HepG2 (cell line): ENCODE results near the gene DLX6. TPM values are rescaled to one million over a fixed set of nuclear protein-coding genes. Genes with fewer than 3 reads are reported as not detected.

Experiments used
- ETV5 ChIP-seq: IDR thresholded peaks from 2 replicates; pipeline ENCODE4 v1.6.1; 2018; ENCODE audit warnings: missing biosample characterization, missing genetic modification reagents, inconsistent platforms, borderline replicate concordance
- NCOR1 ChIP-seq: fragments of 200-600 bp; sonication (generic); IDR thresholded peaks from 2 replicates; pipeline ENCODE4 v1.7.0; 2017; ENCODE audit warnings: antibody characterized with exemption, low read length, borderline replicate concordance
- PHF5A ChIP-seq: IDR thresholded peaks from one replicate; pipeline ENCODE4 v1.6.1; 2018; ENCODE audit warnings: low read depth, missing genetic modification reagents; ENCODE audit not compliant: unreplicated experiment
- SKI ChIP-seq: fragments of 450-650 bp; IDR thresholded peaks from one replicate; pipeline ENCODE4 v1.6.1; 2018; ENCODE audit warnings: mild to moderate bottlenecking; ENCODE audit not compliant: partially characterized antibody
- SRY ChIP-seq: sonication (generic); formaldehyde crosslinking; IDR thresholded peaks from 2 replicates; pipeline ENCODE4 v1.8.0; 2022; ENCODE audit warnings: mild to moderate bottlenecking, missing genetic modification reagents
- THYN1 ChIP-seq: sonication (generic); formaldehyde crosslinking; IDR thresholded peaks from 2 replicates; pipeline ENCODE4 v1.8.1; 2023; ENCODE audit warnings: low read depth, mild to moderate bottlenecking, moderate library complexity, missing genetic modification reagents, borderline replicate concordance
- ZNF546 ChIP-seq: sonication (generic); formaldehyde crosslinking; conservative IDR thresholded peaks from 2 replicates; pipeline ENCODE4 v1.8.1; 2023; ENCODE audit warnings: mild to moderate bottlenecking, missing genetic modification reagents
- ZNF629 ChIP-seq: sonication (generic); formaldehyde crosslinking; conservative IDR thresholded peaks from 2 replicates; pipeline ENCODE4 v1.5.0; 2020; ENCODE audit warnings: missing genetic modification reagents
- polyA plus RNA-seq, 8 experiments: library from polyadenylated mRNA; depleted of rRNA in 3 of 8; stranded (reverse) in 7 of 8; unstranded in 1 of 8; fragments of >200 nt; fragmentation: Illumina TruSeq in 4 of 8; extraction: Trizol in 4 of 8; gene quantifications; 2 replicates each; pipeline versions ENCODE4 v1.2.1 to v1.2.3, GENCODE V29; 2011 to 2016; ENCODE audit warnings: low read depth in 4 of 8, missing spikeins in 1 of 8, mixed read lengths in 1 of 8; ENCODE audit not compliant: insufficient read depth in 1 of 8
- total RNA-seq, 5 experiments: library from RNA; depleted of rRNA; stranded (reverse); fragments of >200 nt; fragmentation: Illumina TruSeq; extraction: Trizol; gene quantifications; 2 replicates each; pipeline ENCODE4 v1.2.3, GENCODE V29; 2016; ENCODE audit warnings: low read depth in 1 of 5
- TF ChIP-seq, protein P1 (sequence below): sonication (generic); formaldehyde crosslinking; IDR thresholded peaks from 2 replicates; pipeline ENCODE4 v1.4.0; 2020; ENCODE audit warnings: missing genetic modification reagents
- TF ChIP-seq, protein P2 (sequence below): sonication (generic); formaldehyde crosslinking; IDR thresholded peaks from 2 replicates; pipeline ENCODE4 v1.9.0; 2022; ENCODE audit warnings: low read depth, missing genetic modification reagents
- TF ChIP-seq, protein P3 (sequence below), 2 experiments: sonication (generic) in 1 of 2; formaldehyde crosslinking in 1 of 2; IDR thresholded peaks; 2 replicates each; pipeline versions ENCODE4 v1.4.0 to v1.6.1; 2018 to 2020; ENCODE audit warnings: missing genetic modification reagents in 2 of 2, borderline replicate concordance in 1 of 2, low read depth in 1 of 2, mild to moderate bottlenecking in 1 of 2, missing biosample characterization in 1 of 2

DLX6 gene
- total and polyA plus RNA-seq, 2 of the 13 experiments (the other 11 are each of a cell fraction or from before 2014, with no cell fraction given): 3.5 to 5.5 TPM

DNA sequence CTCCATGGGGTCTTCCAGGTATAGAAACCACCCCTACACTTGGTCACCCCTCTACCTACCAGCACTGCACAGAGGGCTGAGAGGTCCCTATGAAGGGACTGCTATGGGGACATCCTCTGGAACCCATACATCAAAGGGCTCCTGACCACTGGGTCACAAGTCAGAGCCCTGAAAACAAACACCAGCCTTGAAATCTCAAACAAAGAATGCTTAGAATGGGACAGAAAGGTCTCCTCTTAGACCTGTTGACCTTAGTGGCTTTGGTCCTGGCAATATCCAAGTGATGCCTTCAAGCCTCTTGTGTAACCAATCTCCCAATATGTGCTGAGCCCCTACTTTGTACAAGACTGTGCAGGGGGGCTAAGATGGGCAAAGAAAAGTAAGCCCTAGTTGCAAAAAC, 34.6 kb upstream of the DLX6 start (continued):
- TF ChIP-seq, protein P1, sequence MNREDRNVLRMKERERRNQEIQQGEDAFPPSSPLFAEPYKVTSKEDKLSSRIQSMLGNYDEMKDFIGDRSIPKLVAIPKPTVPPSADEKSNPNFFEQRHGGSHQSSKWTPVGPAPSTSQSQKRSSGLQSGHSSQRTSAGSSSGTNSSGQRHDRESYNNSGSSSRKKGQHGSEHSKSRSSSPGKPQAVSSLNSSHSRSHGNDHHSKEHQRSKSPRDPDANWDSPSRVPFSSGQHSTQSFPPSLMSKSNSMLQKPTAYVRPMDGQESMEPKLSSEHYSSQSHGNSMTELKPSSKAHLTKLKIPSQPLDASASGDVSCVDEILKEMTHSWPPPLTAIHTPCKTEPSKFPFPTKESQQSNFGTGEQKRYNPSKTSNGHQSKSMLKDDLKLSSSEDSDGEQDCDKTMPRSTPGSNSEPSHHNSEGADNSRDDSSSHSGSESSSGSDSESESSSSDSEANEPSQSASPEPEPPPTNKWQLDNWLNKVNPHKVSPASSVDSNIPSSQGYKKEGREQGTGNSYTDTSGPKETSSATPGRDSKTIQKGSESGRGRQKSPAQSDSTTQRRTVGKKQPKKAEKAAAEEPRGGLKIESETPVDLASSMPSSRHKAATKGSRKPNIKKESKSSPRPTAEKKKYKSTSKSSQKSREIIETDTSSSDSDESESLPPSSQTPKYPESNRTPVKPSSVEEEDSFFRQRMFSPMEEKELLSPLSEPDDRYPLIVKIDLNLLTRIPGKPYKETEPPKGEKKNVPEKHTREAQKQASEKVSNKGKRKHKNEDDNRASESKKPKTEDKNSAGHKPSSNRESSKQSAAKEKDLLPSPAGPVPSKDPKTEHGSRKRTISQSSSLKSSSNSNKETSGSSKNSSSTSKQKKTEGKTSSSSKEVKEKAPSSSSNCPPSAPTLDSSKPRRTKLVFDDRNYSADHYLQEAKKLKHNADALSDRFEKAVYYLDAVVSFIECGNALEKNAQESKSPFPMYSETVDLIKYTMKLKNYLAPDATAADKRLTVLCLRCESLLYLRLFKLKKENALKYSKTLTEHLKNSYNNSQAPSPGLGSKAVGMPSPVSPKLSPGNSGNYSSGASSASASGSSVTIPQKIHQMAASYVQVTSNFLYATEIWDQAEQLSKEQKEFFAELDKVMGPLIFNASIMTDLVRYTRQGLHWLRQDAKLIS: no peak
- TF ChIP-seq, protein P2, sequence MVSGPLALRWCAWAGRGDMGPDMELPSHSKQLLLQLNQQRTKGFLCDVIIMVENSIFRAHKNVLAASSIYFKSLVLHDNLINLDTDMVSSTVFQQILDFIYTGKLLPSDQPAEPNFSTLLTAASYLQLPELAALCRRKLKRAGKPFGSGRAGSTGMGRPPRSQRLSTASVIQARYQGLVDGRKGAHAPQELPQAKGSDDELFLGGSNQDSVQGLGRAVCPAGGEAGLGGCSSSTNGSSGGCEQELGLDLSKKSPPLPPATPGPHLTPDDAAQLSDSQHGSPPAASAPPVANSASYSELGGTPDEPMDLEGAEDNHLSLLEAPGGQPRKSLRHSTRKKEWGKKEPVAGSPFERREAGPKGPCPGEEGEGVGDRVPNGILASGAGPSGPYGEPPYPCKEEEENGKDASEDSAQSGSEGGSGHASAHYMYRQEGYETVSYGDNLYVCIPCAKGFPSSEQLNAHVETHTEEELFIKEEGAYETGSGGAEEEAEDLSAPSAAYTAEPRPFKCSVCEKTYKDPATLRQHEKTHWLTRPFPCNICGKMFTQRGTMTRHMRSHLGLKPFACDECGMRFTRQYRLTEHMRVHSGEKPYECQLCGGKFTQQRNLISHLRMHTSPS (CRISPR knock-in tag): 0 out of 2 replicates have a peak, but pooled peaks have one; percentile 49
- TF ChIP-seq SRY (no peak), ZNF546 (no peak), ETV5 (CRISPR knock-in tag) (peak; percentile 73; the same call in 1 of the 2 replicates), PHF5A (CRISPR knock-in tag) (no peak), ZNF629 (no peak; the same call in 1 of the 2 replicates), NCOR1 (peak; percentile 57; the same call in 1 of the 2 replicates), THYN1 (CRISPR knock-in tag) (no peak), SKI (peak; percentile 67)
- TF ChIP-seq, protein P3, sequence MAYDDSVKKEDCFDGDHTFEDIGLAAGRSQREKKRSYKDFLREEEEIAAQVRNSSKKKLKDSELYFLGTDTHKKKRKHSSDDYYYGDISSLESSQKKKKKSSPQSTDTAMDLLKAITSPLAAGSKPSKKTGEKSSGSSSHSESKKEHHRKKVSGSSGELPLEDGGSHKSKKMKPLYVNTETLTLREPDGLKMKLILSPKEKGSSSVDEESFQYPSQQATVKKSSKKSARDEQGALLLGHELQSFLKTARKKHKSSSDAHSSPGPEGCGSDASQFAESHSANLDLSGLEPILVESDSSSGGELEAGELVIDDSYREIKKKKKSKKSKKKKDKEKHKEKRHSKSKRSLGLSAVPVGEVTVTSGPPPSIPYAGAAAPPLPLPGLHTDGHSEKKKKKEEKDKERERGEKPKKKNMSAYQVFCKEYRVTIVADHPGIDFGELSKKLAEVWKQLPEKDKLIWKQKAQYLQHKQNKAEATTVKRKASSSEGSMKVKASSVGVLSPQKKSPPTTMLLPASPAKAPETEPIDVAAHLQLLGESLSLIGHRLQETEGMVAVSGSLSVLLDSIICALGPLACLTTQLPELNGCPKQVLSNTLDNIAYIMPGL (CRISPR knock-in tag; IDR thresholded peaks at IDR 0.05; ENCODE audit: borderline replicate concordance in 1 of 2, low read depth in 1 of 2): no peak
